Measurements from ENCODE around the gene ATG7.
A peak's percentile ranks its signal among the peaks of the same experiment; 100 is the strongest.
"Not testable (repeated sequence)": the region's sequence is repeated elsewhere in the genome, so short reads cannot be mapped to it uniquely, and the experiment has no call there.

The ATG7 gene

GRCh38 chr3:11566478-11566877 lies 294.3 kb downstream of the ATG7 start:
- Histone ChIP-seq H3K4me3 (no peak overlapping the region), H3K27ac (peak overlapping the region in 6 of 21 experiments; percentile 85 to 97 (median 92))

- no peak overlapping the region for H3K4me3 ChIP-seq
- peak overlapping the region in 10 of 21 experiments; percentile 82 to 97 (median 88) for H3K27ac ChIP-seq
Measured at GRCh38 chr3:11566916-11567315, 294.7 kb downstream of the ATG7 start.

GRCh38 chr3:11567516-11568467 lies 295.6 kb downstream of the ATG7 start:
- peak overlapping the region in 20 of 21 experiments; percentile 74 to 97 (median 86) for H3K27ac ChIP-seq
- H3K4me3 ChIP-seq, result peak overlapping the region in 3 of 7 experiments; percentile 3 to 18 (median 9)

GRCh38 chr3:11568503-11569155 lies 296.4 kb downstream of the ATG7 start:
- peak overlapping the region in 1 of 7 experiments; percentile 9 for H3K4me3 ChIP-seq

GRCh38 chr3:11569156-11569741 lies 297.1 kb downstream of the ATG7 start:
- peak overlapping the region in 20 of 21 experiments; percentile 74 to 97 (median 86) for H3K27ac ChIP-seq
- H3K4me3 ChIP-seq, result no peak overlapping the region

More at GRCh38 chr3:11568503-11569155, 296.4 kb downstream of the ATG7 start:
- H3K27ac ChIP-seq, result peak overlapping the region; percentile 15 to 97 (median 86)

GRCh38 chr3:11570251-11570650 lies 298.1 kb downstream of the ATG7 start:
- peak overlapping the region in 18 of 21 experiments; percentile 11 to 97 (median 86) for H3K27ac ChIP-seq
- H3K4me3 ChIP-seq, result no peak overlapping the region

- peak overlapping the region in 18 of 21 experiments; percentile 11 to 97 (median 84) for H3K27ac ChIP-seq
Measured at GRCh38 chr3:11570789-11571495, 298.7 kb downstream of the ATG7 start.

GRCh38 chr3:11572660-11573059 lies 300.5 kb downstream of the ATG7 start:
- not testable (repeated sequence) for H3K4me3 ChIP-seq
- H3K27ac ChIP-seq, result peak overlapping the region in 1 of 21 experiments; percentile 19

More at GRCh38 chr3:11570789-11571495, 298.7 kb downstream of the ATG7 start:
- H3K4me3 ChIP-seq, result no peak overlapping the region

GRCh38 chr3:11574981-11575669 lies 302.9 kb downstream of the ATG7 start:
- H3K4me3 ChIP-seq, result no peak overlapping the region
- H3K27ac ChIP-seq, result no peak overlapping the region

GRCh38 chr3:11575677-11576076 lies 303.5 kb downstream of the ATG7 start:
- H3K4me3 ChIP-seq, result no peak overlapping the region
- no peak overlapping the region for H3K27ac ChIP-seq

- H3K4me3 ChIP-seq, result no peak overlapping the region
- H3K27ac ChIP-seq, result peak overlapping the region in 12 of 21 experiments; percentile 2 to 65 (median 26)
Measured at GRCh38 chr3:11576453-11576852, 304.3 kb downstream of the ATG7 start.

- H3K4me3 ChIP-seq, result no peak overlapping the region
- H3K27ac ChIP-seq, result no peak overlapping the region
Measured at GRCh38 chr3:11578169-11578568, 306.0 kb downstream of the ATG7 start.

- peak overlapping the region in 5 of 21 experiments; percentile 53 to 74 (median 56) for H3K27ac ChIP-seq
- H3K4me3 ChIP-seq, result no peak overlapping the region
Measured at GRCh38 chr3:11580645-11581044, 308.4 kb downstream of the ATG7 start.

- Histone ChIP-seq H3K27ac (peak overlapping the region in 18 of 21 experiments; percentile 42 to 81 (median 64)), H3K4me3 (peak overlapping the region in 5 of 7 experiments; percentile 7 to 31 (median 11))
Measured at GRCh38 chr3:11581237-11582190, 309.3 kb downstream of the ATG7 start.

GRCh38 chr3:11582191-11582968 lies 310.2 kb downstream of the ATG7 start:
- Histone ChIP-seq H3K27ac (peak overlapping the region in 18 of 21 experiments; percentile 42 to 81 (median 64)), H3K4me3 (peak overlapping the region in 5 of 7 experiments; percentile 7 to 31 (median 11))

GRCh38 chr3:11583235-11583634 lies 311.0 kb downstream of the ATG7 start:
- H3K4me3 ChIP-seq, result no peak overlapping the region

GRCh38 chr3:11583638-11584046 lies 311.4 kb downstream of the ATG7 start:
- H3K4me3 ChIP-seq, result no peak overlapping the region
- H3K27ac ChIP-seq, result peak overlapping the region in 15 of 21 experiments; percentile 4 to 78 (median 51)

More at GRCh38 chr3:11583235-11583634, 311.0 kb downstream of the ATG7 start:
- peak overlapping the region in 15 of 21 experiments; percentile 4 to 81 (median 58) for H3K27ac ChIP-seq
